ENCODE measurements around the gene ZNF606.

The ZNF606 gene

DNA sequence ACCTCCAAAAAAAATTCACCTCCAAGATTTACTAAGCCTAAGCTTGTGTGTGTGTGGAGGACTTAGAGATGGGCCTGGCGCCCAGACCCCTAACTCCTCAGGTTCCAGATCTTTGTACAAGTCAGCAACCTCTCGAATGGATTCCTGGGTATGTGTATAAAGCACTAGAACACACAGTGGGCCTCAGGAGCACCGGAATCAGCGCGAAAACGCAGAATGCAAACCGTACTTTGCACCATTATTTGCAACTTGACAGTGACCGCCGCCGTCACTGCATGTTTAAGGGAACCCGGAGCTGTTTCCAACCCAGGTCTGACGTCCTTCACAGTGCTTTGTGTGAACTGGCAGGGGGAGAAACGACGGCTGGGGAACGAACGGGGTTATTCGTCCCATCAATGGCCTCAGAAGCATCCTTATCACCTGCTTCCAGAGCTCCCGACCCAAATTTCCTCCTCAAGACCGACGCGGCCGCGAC lies 688 bp downstream of the ZNF606 start:
- ChIA-PET CTCF (no interaction called here), POLR2A (interaction anchor here (0.9 to 1.3 kb wide), 5 partner anchors 8 to 369 kb away, joined by 3 to 4 read pairs (median 3); partner anchors contain the start of genes ZNF211 and ZNF274)
- TF ChIP-seq TARDBP (IDR thresholded peaks at IDR 0.05) (no peak), ELF4 (IDR thresholded peaks at IDR 0.05) (no peak), L3MBTL2 (conservative IDR thresholded peaks at IDR 0.05) (no peak)
- no peak for DNase-seq (ENCODE audit: extremely low spot score)

DNA sequence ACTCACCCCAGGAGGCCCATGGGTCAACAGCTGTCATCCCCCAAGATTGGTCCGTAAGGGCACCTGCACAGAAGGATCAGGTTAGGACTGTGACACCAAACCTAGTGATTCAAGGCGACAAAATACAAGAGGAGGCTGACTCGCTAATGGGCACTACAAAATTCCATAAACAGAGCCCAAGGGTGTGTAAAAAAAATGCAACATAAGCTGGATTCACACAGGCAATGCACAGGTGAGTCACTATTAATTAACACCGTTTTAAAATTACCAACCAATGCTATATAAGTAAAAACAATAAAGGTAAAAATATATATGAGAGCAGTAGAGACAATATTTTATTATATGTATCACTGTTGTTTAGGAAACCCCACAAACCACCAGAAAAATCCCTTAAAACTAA lies 1.9 kb downstream of the ZNF606 start:
- ChIA-PET CTCF (no interaction called here), POLR2A (no interaction called here)
- no peak for TF ChIP-seq HDGF (IDR thresholded peaks at IDR 0.05; ENCODE audit: borderline replicate concordance)
- no peak for TF ChIP-seq CTBP1 (IDR thresholded peaks at IDR 0.05; ENCODE audit: borderline replicate concordance)
- no peak for TF ChIP-seq ZNF384 (IDR thresholded peaks at IDR 0.05)
- TF ChIP-seq FOXA1 (IDR thresholded peaks at IDR 0.05): no peak
- no peak for TF ChIP-seq ARNT (IDR thresholded peaks at IDR 0.05)
- no peak for TF ChIP-seq NFRKB (IDR thresholded peaks at IDR 0.05)
- TF ChIP-seq TARDBP (IDR thresholded peaks at IDR 0.05): no peak
- no peak for TF ChIP-seq SP1 (IDR thresholded peaks at IDR 0.05)
- no peak for TF ChIP-seq LEF1 (IDR thresholded peaks at IDR 0.05; ENCODE audit: borderline replicate concordance)
- no peak for TF ChIP-seq ELF4 (IDR thresholded peaks at IDR 0.05)
- TF ChIP-seq FOXK2 (IDR thresholded peaks at IDR 0.05): no peak
- no peak for TF ChIP-seq BHLHE40 (IDR thresholded peaks at IDR 0.05; ENCODE audit: borderline replicate concordance)
- TF ChIP-seq, protein P1, sequence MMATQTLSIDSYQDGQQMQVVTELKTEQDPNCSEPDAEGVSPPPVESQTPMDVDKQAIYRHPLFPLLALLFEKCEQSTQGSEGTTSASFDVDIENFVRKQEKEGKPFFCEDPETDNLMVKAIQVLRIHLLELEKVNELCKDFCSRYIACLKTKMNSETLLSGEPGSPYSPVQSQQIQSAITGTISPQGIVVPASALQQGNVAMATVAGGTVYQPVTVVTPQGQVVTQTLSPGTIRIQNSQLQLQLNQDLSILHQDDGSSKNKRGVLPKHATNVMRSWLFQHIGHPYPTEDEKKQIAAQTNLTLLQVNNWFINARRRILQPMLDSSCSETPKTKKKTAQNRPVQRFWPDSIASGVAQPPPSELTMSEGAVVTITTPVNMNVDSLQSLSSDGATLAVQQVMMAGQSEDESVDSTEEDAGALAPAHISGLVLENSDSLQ (IDR thresholded peaks at IDR 0.05): no peak
- TF ChIP-seq L3MBTL2 (conservative IDR thresholded peaks at IDR 0.05): no peak
- no peak for TF ChIP-seq FOXM1 (IDR thresholded peaks at IDR 0.05; ENCODE audit: borderline replicate concordance)
- no peak for DNase-seq (ENCODE audit: extremely low spot score)

DNA sequence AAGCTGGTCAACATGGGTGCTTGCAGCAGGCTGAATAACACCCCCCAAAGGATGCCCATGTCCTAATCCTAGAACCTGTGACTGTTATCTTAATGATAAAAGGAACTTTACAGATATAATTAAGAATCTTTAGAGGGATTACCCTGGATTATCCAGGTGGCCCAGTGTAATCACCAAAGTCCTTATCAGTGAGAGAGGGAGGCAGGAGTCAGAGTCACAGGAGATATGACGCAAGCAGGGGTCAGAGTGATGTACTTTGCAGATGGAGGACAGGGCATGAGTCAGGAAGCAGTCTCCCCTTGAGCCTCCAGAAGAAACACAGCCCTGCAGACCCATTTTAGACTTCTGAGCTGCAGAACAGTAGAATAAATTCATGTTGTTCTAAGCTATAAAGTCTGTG lies 9.8 kb downstream of the ZNF606 start:
- TF ChIP-seq TARDBP (IDR thresholded peaks at IDR 0.05): no peak
- TF ChIP-seq NFRKB (IDR thresholded peaks at IDR 0.05): no peak
- no peak for TF ChIP-seq ARNT (IDR thresholded peaks at IDR 0.05)
- TF ChIP-seq CTBP1 (IDR thresholded peaks at IDR 0.05; ENCODE audit: borderline replicate concordance): no peak
- no peak for TF ChIP-seq ELF4 (IDR thresholded peaks at IDR 0.05)
- TF ChIP-seq FOXA1 (IDR thresholded peaks at IDR 0.05): no peak
- TF ChIP-seq HDGF (IDR thresholded peaks at IDR 0.05; ENCODE audit: borderline replicate concordance): no peak
- no peak for DNase-seq (ENCODE audit: extremely low spot score)
- POLR2A ChIA-PET: no interaction called here
- CTCF ChIA-PET: no interaction called here

DNA sequence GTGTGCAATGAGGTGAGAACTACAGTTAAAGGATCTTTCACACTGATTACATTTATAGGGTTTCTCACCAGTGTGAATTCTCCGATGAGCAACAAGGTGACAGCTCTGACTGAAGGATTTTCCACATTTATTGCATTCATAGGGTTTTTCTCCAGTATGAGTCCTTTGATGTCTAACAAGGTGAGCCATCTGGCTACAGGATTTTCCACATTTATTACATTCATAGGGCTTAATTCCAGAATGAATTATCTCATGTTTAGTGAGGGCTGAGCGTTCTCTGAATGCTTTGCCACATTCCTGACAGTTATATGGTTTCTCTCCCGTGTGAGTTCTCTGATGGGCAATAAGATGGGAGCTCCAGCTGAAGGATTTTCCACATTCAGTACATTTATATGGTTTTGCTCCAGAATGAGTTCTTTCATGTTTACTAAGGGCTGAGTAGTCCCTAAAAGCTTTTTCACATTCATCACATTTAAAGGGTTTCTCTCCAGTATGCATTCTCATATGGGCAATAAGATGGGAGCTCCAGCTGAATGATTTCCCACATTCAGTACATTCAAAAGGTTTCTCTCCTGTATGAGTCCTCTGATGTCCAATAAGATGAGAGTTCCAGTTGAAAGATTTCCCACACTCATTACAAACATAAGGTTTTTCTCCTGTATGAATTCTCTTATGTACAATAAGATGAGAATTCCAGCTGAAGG lies 23.9 kb downstream of the ZNF606 start:
- TF ChIP-seq ELF4 (IDR thresholded peaks at IDR 0.05): no peak
- no peak for TF ChIP-seq CTBP1 (IDR thresholded peaks at IDR 0.05; ENCODE audit: borderline replicate concordance)
- TF ChIP-seq HDGF (IDR thresholded peaks at IDR 0.05; ENCODE audit: borderline replicate concordance): no peak
- TF ChIP-seq SP1 (IDR thresholded peaks at IDR 0.05): no peak
- TF ChIP-seq L3MBTL2 (conservative IDR thresholded peaks at IDR 0.05): no peak
- no peak for TF ChIP-seq LEF1 (IDR thresholded peaks at IDR 0.05; ENCODE audit: borderline replicate concordance)
- no peak for TF ChIP-seq ARNT (IDR thresholded peaks at IDR 0.05)
- TF ChIP-seq SUZ12 (IDR thresholded peaks at IDR 0.05): no peak
- no peak for TF ChIP-seq NFRKB (IDR thresholded peaks at IDR 0.05)
- TF ChIP-seq, protein P1 (IDR thresholded peaks at IDR 0.05): no peak
- TF ChIP-seq FOXK2 (IDR thresholded peaks at IDR 0.05): no peak
- TF ChIP-seq FOXM1 (IDR thresholded peaks at IDR 0.05; ENCODE audit: borderline replicate concordance): no peak
- no peak for TF ChIP-seq ZNF384 (IDR thresholded peaks at IDR 0.05)
- ChIA-PET POLR2A (no interaction called here), CTCF (no interaction called here)
- DNase-seq (ENCODE audit: extremely low spot score): no peak

DNA sequence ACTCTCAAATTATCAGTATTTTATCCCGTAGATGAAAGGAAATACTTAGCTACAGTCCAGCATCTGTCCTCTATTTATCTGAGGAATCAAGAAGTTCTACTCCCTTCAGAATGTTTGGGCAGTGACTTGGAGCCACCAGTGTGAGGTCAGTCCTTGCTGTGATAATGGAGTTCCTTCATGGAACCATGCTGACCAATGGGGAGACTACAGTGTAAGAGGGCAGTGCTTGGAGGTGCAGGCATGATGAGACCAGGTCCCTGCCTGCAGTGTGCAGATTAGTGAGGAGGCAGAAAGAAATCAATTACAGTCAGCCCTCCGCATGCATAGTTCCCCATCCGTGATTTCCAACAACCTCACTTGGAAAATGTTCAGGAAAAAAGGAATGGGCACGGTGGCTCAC lies 28.2 kb downstream of the ZNF606 start, which contains the start of gene C19orf18:
Gene C19orf18, minus strand, starts transcription at position 101 of the 400 bp plus-strand sequence. CDS start 102 bp downstream, outside the sequence.
- TF ChIP-seq, protein P1 (IDR thresholded peaks at IDR 0.05): no peak
- TF ChIP-seq LEF1 (IDR thresholded peaks at IDR 0.05; ENCODE audit: borderline replicate concordance) (no peak), SUZ12 (IDR thresholded peaks at IDR 0.05) (no peak), NFRKB (IDR thresholded peaks at IDR 0.05) (no peak), HDGF (IDR thresholded peaks at IDR 0.05; ENCODE audit: borderline replicate concordance) (no peak), CTBP1 (IDR thresholded peaks at IDR 0.05; ENCODE audit: borderline replicate concordance) (no peak), FOXA1 (IDR thresholded peaks at IDR 0.05) (no peak), ARNT (IDR thresholded peaks at IDR 0.05) (no peak), TARDBP (IDR thresholded peaks at IDR 0.05) (no peak), ELF4 (IDR thresholded peaks at IDR 0.05) (no peak)
- DNase-seq (ENCODE audit: extremely low spot score): no peak
- CTCF ChIA-PET: no interaction called here
- POLR2A ChIA-PET: no interaction called here

DNA sequence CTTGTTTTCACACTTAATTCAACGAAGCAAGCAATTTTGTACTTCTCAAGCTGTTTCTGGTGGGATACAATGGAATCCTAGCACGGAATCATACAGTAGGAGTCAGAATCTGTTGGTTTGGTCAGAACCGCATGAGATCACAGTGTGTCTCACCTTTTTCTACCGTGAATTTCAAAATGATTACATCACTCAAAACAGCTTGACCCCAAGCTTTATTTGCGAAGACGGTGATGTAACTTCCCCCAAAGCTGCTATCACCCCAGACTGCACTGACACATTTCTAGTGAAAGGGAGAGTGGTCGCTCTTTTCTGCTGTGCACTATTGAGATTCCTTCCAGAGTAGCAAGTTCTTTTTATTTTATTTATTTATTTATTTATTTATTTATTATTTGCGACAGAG lies 37.9 kb downstream of the ZNF606 start:
- ChIA-PET CTCF (no interaction called here), POLR2A (no interaction called here)

More for the DNA sequence above, 37.9 kb downstream of the ZNF606 start:
- TF ChIP-seq BHLHE40 (IDR thresholded peaks at IDR 0.05; ENCODE audit: borderline replicate concordance) (no peak), SUZ12 (IDR thresholded peaks at IDR 0.05) (no peak), L3MBTL2 (conservative IDR thresholded peaks at IDR 0.05) (no peak), LEF1 (IDR thresholded peaks at IDR 0.05; ENCODE audit: borderline replicate concordance) (no peak), ELF4 (IDR thresholded peaks at IDR 0.05) (no peak), ZNF384 (IDR thresholded peaks at IDR 0.05) (no peak), TARDBP (IDR thresholded peaks at IDR 0.05) (no peak), FOXK2 (IDR thresholded peaks at IDR 0.05) (no peak), CTBP1 (IDR thresholded peaks at IDR 0.05; ENCODE audit: borderline replicate concordance) (no peak)
- TF ChIP-seq, protein P1 (IDR thresholded peaks at IDR 0.05): no peak
- no peak for DNase-seq (ENCODE audit: extremely low spot score)

Data from HEK293T (cell line).